GM23248 (cell line): Measurements from ENCODE around the gene ANKS3.

Source experiments
- EZH2 ChIP-seq: fragments of 200-600 bp; sonication (generic); IDR thresholded peaks from 2 replicates; pipeline ENCODE4 v1.6.1; 2018; ENCODE audit warnings: antibody characterized with exemption, mild to moderate bottlenecking; ENCODE audit not compliant: insufficient read depth, poor library complexity, severe bottlenecking
- EZH2phosphoT487 ChIP-seq: fragments of 200-600 bp; sonication (generic); IDR thresholded peaks from 2 replicates; pipeline ENCODE4 v1.6.1; 2018; ENCODE audit warnings: antibody characterized with exemption, moderate library complexity, mild to moderate bottlenecking, low read depth; ENCODE audit not compliant: insufficient read depth

GRCh38 chr16:4701791-4702465 lies 32.1 kb downstream of the ANKS3 start:
- TF ChIP-seq EZH2 (no peak), EZH2phosphoT487 (no peak)
